ENCODE data around the gene RERG.

RERG gene

DNA sequence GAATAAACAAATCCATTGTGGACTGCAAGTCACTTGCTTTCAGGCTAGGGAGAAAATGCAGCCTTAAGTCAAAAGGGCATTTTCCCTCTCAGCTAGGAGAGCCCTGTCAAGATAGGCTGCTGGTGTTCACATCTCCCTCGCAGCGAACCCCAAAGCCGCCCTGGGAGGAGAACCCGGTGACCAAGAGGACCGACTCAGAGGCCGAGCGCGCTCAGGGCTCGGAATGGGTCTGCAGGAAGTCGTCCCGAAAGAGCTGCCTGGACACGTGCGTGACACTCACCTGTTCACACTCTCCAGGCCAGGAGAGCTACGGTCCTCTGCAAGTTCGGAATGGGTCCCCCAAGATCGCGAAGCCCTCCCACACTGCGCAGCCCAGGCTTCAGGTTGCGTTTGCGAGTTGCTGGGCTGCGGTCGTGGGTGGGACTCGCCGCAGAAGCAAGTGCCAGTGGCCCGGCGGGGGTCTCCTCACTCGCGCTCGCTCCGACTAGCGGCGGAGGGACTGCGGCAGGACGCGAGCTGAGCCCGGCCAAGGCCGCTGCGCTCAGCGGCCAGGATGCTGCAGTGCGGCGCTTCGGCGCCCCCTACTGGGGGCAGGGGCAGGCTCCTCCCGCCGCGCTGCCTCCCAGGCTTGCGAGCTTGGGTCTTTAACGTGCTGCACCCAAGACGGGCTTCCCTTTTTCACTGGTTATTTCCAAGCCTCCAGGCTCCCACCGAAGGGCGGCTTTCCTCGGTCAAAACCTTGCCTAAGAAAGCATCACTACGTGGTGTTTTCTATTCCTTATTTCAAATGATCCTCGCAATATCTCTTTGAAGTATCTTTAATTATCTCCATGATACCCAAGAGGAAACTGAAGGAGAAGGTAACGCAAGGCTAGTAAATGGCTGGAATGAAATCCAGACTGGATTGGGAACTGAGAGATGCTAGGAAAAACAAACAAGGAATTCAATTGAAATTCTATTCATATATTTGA is at the start of gene RERG:
Gene RERG (minus strand): TSS at position 503 of the 971 bp plus-strand sequence. CDS start 3,928 bp downstream, outside the sequence.
- peaks cover 4 to 12% of the 10 kb centered on the region in 2 donors for H3K4me1 ChIP-seq (ENCODE audit: control insufficient read depth in 1 of 2, insufficient read depth in 2 of 2, low read length in 2 of 2)
- no peaks in the 10 kb centered on the region for H3K36me3 ChIP-seq (ENCODE audit: control insufficient read depth in 1 of 2, insufficient read depth in 2 of 2, low read length in 2 of 2)
- no peaks in the 10 kb centered on the region for H3K27me3 ChIP-seq (ENCODE audit: low read depth, low read length)
- H3K27ac ChIP-seq (ENCODE audit: low read length), result peak within 1 kb of the TSS; percentile 68
- peak within 1 kb of the TSS; percentile 60 to 84 for H3K4me3 ChIP-seq (ENCODE audit: low read depth in 1 of 2, low read length in 2 of 2)
- no peaks in the 10 kb centered on the region for H3K9me3 ChIP-seq (ENCODE audit: control insufficient read depth in 1 of 2, low read length in 2 of 2)

GRCh38 chr12:15270591-15270990 is 49.4 kb upstream of the RERG start:
- no peaks in the 10 kb centered on the region for H3K36me3 ChIP-seq (ENCODE audit: control insufficient read depth in 1 of 2, insufficient read depth in 2 of 2, low read length in 2 of 2)

GRCh38 chr12:15268927-15269552 is 47.8 kb upstream of the RERG start:
- H3K27ac ChIP-seq (ENCODE audit: low read length), result no peak overlapping the region

More at GRCh38 chr12:15270591-15270990, 49.4 kb upstream of the RERG start:
- no peaks in the 10 kb centered on the region for H3K27me3 ChIP-seq (ENCODE audit: low read depth, low read length)
- no peak overlapping the region for H3K4me3 ChIP-seq (ENCODE audit: low read depth in 1 of 2, low read length in 2 of 2)
- H3K9me3 ChIP-seq (ENCODE audit: control insufficient read depth in 1 of 2, low read length in 2 of 2), result no peaks in the 10 kb centered on the region
- H3K4me1 ChIP-seq (ENCODE audit: control insufficient read depth in 1 of 2, insufficient read depth in 2 of 2, low read length in 2 of 2), result peaks cover 0 to 12% of the 10 kb centered on the region in 2 donors
- no peak overlapping the region for H3K27ac ChIP-seq (ENCODE audit: low read length)

GRCh38 chr12:15268309-15268708 is 47.1 kb upstream of the RERG start:
- no peaks in the 10 kb centered on the region for H3K9me3 ChIP-seq (ENCODE audit: control insufficient read depth in 1 of 2, low read length in 2 of 2)
- H3K27me3 ChIP-seq (ENCODE audit: low read depth, low read length), result no peaks in the 10 kb centered on the region
- no peaks in the 10 kb centered on the region for H3K36me3 ChIP-seq (ENCODE audit: control insufficient read depth in 1 of 2, insufficient read depth in 2 of 2, low read length in 2 of 2)
- peak overlapping the region; percentile 23 for H3K27ac ChIP-seq (ENCODE audit: low read length)
- H3K4me1 ChIP-seq (ENCODE audit: control insufficient read depth in 1 of 2, insufficient read depth in 2 of 2, low read length in 2 of 2), result no peaks in the 10 kb centered on the region
- H3K4me3 ChIP-seq (ENCODE audit: low read depth in 1 of 2, low read length in 2 of 2), result no peak overlapping the region

More at GRCh38 chr12:15268927-15269552, 47.8 kb upstream of the RERG start:
- Histone ChIP-seq H3K27me3 (ENCODE audit: low read depth, low read length) (no peaks in the 10 kb centered on the region), H3K4me3 (ENCODE audit: low read depth in 1 of 2, low read length in 2 of 2) (no peak overlapping the region), H3K4me1 (ENCODE audit: control insufficient read depth in 1 of 2, insufficient read depth in 2 of 2, low read length in 2 of 2) (peaks cover 0 to under 1% of the 10 kb centered on the region in 2 donors), H3K9me3 (ENCODE audit: control insufficient read depth in 1 of 2, low read length in 2 of 2) (no peaks in the 10 kb centered on the region), H3K36me3 (ENCODE audit: control insufficient read depth in 1 of 2, insufficient read depth in 2 of 2, low read length in 2 of 2) (no peaks in the 10 kb centered on the region)

DNA sequence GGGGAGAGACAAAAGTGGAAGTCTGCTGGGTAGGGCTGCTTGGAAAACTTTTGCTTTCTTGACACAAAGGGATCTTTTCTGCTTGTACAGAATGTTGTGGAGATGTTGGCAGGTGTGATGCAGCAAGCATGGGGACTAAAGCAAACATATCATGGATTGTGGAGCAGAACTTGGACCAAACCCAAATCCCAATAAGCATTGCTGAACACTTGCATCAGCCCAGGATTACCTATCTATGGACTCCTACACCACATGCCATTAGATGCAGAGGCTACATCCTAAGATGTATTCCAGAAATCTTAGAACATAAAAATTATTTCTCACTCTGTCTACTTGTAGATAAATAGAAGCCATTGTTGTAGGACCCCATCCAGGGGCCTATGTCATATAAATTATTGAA is 44.7 kb upstream of the RERG start:
- Histone ChIP-seq H3K4me1 (ENCODE audit: control insufficient read depth in 1 of 2, insufficient read depth in 2 of 2, low read length in 2 of 2) (no peaks in the 10 kb centered on the region), H3K36me3 (ENCODE audit: control insufficient read depth in 1 of 2, insufficient read depth in 2 of 2, low read length in 2 of 2) (no peaks in the 10 kb centered on the region), H3K27ac (ENCODE audit: low read length) (no peak overlapping the region), H3K27me3 (ENCODE audit: low read depth, low read length) (no peaks in the 10 kb centered on the region), H3K4me3 (ENCODE audit: low read depth in 1 of 2, low read length in 2 of 2) (no peak overlapping the region), H3K9me3 (ENCODE audit: control insufficient read depth in 1 of 2, low read length in 2 of 2) (no peaks in the 10 kb centered on the region)

GRCh38 chr12:15256761-15257160 is 35.5 kb upstream of the RERG start:
- H3K36me3 ChIP-seq (ENCODE audit: control insufficient read depth in 1 of 2, insufficient read depth in 2 of 2, low read length in 2 of 2), result no peaks in the 10 kb centered on the region
- no peaks in the 10 kb centered on the region for H3K9me3 ChIP-seq (ENCODE audit: control insufficient read depth in 1 of 2, low read length in 2 of 2)
- no peaks in the 10 kb centered on the region for H3K4me1 ChIP-seq (ENCODE audit: control insufficient read depth in 1 of 2, insufficient read depth in 2 of 2, low read length in 2 of 2)
- no peak overlapping the region for H3K27ac ChIP-seq (ENCODE audit: low read length)
- H3K27me3 ChIP-seq (ENCODE audit: low read depth, low read length), result no peaks in the 10 kb centered on the region
- no peak overlapping the region for H3K4me3 ChIP-seq (ENCODE audit: low read depth in 1 of 2, low read length in 2 of 2)

DNA sequence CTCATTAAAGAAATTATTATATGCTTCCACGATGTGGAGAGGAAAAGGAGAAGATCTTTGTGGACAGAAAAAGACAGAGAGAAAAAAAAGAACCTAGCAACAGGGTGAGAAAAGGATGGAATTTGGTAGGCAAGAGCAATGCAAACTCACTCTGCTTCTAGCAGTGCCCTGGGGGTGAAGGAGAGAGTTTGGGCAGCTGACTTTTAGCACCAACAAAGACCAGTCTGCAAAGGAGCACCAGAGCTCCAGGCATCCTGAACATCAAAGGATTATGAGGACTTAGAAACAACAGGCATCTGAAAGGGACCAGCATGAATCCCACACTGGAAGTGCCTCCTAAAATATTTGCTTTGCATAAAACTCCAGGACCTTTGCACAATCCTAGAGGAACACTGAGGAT is 32.8 kb upstream of the RERG start:
- no peaks in the 10 kb centered on the region for H3K27me3 ChIP-seq (ENCODE audit: low read depth, low read length)
- H3K9me3 ChIP-seq (ENCODE audit: control insufficient read depth in 1 of 2, low read length in 2 of 2), result no peaks in the 10 kb centered on the region
- H3K4me3 ChIP-seq (ENCODE audit: low read depth in 1 of 2, low read length in 2 of 2), result no peak overlapping the region
- no peak overlapping the region for H3K27ac ChIP-seq (ENCODE audit: low read length)
- no peaks in the 10 kb centered on the region for H3K4me1 ChIP-seq (ENCODE audit: control insufficient read depth in 1 of 2, insufficient read depth in 2 of 2, low read length in 2 of 2)
- no peaks in the 10 kb centered on the region for H3K36me3 ChIP-seq (ENCODE audit: control insufficient read depth in 1 of 2, insufficient read depth in 2 of 2, low read length in 2 of 2)

- Histone ChIP-seq H3K36me3 (ENCODE audit: control insufficient read depth in 1 of 2, insufficient read depth in 2 of 2, low read length in 2 of 2) (no peaks in the 10 kb centered on the region), H3K27ac (ENCODE audit: low read length) (no peak overlapping the region), H3K9me3 (ENCODE audit: control insufficient read depth in 1 of 2, low read length in 2 of 2) (no peaks in the 10 kb centered on the region)
Observed at GRCh38 chr12:15244926-15245325, 23.7 kb upstream of the RERG start.

DNA sequence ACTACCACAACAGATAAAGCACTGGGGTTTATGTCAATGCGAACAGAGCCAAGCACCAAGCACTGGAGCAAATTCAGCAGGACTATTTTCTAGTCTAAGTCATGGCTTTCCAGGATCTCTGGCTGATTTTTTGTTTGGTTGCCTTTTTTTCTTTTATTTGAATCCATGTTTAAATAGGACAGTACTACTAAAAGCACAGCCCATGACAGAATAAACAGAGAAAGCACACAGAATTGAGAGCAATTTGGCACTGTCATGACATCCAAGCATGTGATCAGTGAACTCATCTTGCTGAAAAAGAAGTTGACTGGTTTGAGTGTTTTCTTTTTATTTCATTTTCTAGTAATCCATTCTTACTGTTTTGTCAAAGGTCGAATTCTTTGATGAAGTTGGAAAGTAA is 23.1 kb upstream of the RERG start:
- no peak overlapping the region for H3K4me3 ChIP-seq (ENCODE audit: low read depth in 1 of 2, low read length in 2 of 2)
- no peaks in the 10 kb centered on the region for H3K4me1 ChIP-seq (ENCODE audit: control insufficient read depth in 1 of 2, insufficient read depth in 2 of 2, low read length in 2 of 2)
- no peaks in the 10 kb centered on the region for H3K27me3 ChIP-seq (ENCODE audit: low read depth, low read length)
- no peak overlapping the region for H3K27ac ChIP-seq (ENCODE audit: low read length)
- no peaks in the 10 kb centered on the region for H3K9me3 ChIP-seq (ENCODE audit: control insufficient read depth in 1 of 2, low read length in 2 of 2)
- H3K36me3 ChIP-seq (ENCODE audit: control insufficient read depth in 1 of 2, insufficient read depth in 2 of 2, low read length in 2 of 2), result no peaks in the 10 kb centered on the region

More at GRCh38 chr12:15244926-15245325, 23.7 kb upstream of the RERG start:
- no peak overlapping the region for H3K4me3 ChIP-seq (ENCODE audit: low read depth in 1 of 2, low read length in 2 of 2)
- H3K27me3 ChIP-seq (ENCODE audit: low read depth, low read length), result no peaks in the 10 kb centered on the region
- no peaks in the 10 kb centered on the region for H3K4me1 ChIP-seq (ENCODE audit: control insufficient read depth in 1 of 2, insufficient read depth in 2 of 2, low read length in 2 of 2)

GRCh38 chr12:15243102-15243501 is 21.9 kb upstream of the RERG start:
- Histone ChIP-seq H3K27ac (ENCODE audit: low read length) (no peak overlapping the region), H3K27me3 (ENCODE audit: low read depth, low read length) (no peaks in the 10 kb centered on the region), H3K36me3 (ENCODE audit: control insufficient read depth in 1 of 2, insufficient read depth in 2 of 2, low read length in 2 of 2) (no peaks in the 10 kb centered on the region), H3K4me3 (ENCODE audit: low read depth in 1 of 2, low read length in 2 of 2) (no peak overlapping the region), H3K4me1 (ENCODE audit: control insufficient read depth in 1 of 2, insufficient read depth in 2 of 2, low read length in 2 of 2) (no peaks in the 10 kb centered on the region), H3K9me3 (ENCODE audit: control insufficient read depth in 1 of 2, low read length in 2 of 2) (no peaks in the 10 kb centered on the region)

GRCh38 chr12:15240898-15241297 is 19.7 kb upstream of the RERG start:
- no peaks in the 10 kb centered on the region for H3K9me3 ChIP-seq (ENCODE audit: control insufficient read depth in 1 of 2, low read length in 2 of 2)

More at GRCh38 chr12:15240898-15241297, 19.7 kb upstream of the RERG start:
- no peaks in the 10 kb centered on the region for H3K4me1 ChIP-seq (ENCODE audit: control insufficient read depth in 1 of 2, insufficient read depth in 2 of 2, low read length in 2 of 2)
- H3K27ac ChIP-seq (ENCODE audit: low read length), result no peak overlapping the region
- H3K27me3 ChIP-seq (ENCODE audit: low read depth, low read length), result no peaks in the 10 kb centered on the region
- no peak overlapping the region for H3K4me3 ChIP-seq (ENCODE audit: low read depth in 1 of 2, low read length in 2 of 2)
- no peaks in the 10 kb centered on the region for H3K36me3 ChIP-seq (ENCODE audit: control insufficient read depth in 1 of 2, insufficient read depth in 2 of 2, low read length in 2 of 2)

All from muscle layer of duodenum (tissue), 2 donors.